Measurements from ENCODE around the gene TMEM115. TPM values are rescaled to one million over a fixed set of nuclear protein-coding genes. Genes with fewer than 3 reads are reported as not detected.

The TMEM115 gene
- total and polyA plus RNA-seq, 2 of the 13 experiments (the other 11 are each of a cell fraction or from before 2014, with no cell fraction given): 22.1 to 30.7 TPM

DNA sequence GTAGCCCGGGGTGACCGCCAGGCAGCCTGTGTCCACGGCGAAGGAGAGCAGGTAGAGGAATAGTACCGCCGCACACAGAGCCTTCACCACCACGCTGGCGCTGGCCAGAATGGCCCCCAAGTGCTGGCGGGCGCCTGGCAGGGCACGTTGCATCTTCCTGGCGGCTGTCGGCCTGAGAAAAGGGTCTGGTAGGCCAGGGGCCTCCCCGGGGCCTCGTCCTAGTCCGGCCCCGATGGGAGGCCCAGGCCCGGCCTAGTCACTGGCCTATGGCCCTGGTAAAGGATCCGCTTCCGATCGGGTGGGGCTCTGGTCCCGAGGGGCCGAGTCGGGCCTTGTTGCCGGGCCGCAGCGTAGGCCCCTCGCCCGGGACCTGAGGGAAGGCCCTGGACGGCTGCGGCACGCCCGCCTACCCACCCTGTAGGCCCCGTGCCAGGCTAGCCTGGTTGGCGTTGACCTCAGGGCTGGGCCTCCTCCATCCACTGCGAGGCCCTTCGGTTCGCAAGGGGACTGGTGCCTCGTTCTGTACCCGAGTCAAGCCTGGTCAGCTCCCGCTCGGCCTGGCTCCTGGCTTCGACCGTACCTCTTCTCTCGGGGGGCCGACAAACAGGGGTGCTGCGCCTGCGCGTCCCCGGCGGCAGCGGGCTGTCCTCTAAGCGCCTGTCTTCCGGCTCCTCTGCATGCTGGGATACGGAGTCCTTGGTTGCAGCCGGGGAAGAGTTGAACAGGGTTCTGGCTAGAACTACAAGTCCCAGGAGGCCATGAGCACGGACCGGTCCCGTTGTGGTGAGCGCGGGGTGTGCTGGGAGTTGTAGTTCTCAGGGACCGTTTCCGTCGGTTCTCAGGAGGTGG is at the start of gene TMEM115 (continued):
- no peak for TF ChIP-seq MED8 (CRISPR knock-in tag; IDR thresholded peaks at IDR 0.05; ENCODE audit: insufficient replicate concordance)
- 0 out of 2 replicates have a peak, but pooled peaks have one; percentile 39 for TF ChIP-seq CHCHD3 (CRISPR knock-in tag; IDR thresholded peaks at IDR 0.05)
- TF ChIP-seq BRCA1 (CRISPR knock-in tag; IDR thresholded peaks at IDR 0.05): no peak
- peak; percentile 77; the same call in 1 of the 2 replicates for TF ChIP-seq ZSCAN21 (CRISPR knock-in tag; IDR thresholded peaks at IDR 0.05; ENCODE audit: borderline replicate concordance)
- TF ChIP-seq ZNF275 (CRISPR knock-in tag; IDR thresholded peaks at IDR 0.05; ENCODE audit: borderline replicate concordance): peak; percentile 36; the same call in 1 of the 2 replicates
- TF ChIP-seq ZNF136 (CRISPR knock-in tag; IDR thresholded peaks at IDR 0.05; ENCODE audit: low read depth): no peak; the same call in 1 of the 2 replicates
- no peak for TF ChIP-seq ZNF878 (CRISPR knock-in tag; IDR thresholded peaks at IDR 0.05)
- 0 out of 2 replicates have a peak, but pooled peaks have one; percentile 51 for TF ChIP-seq IRF9 (CRISPR knock-in tag; IDR thresholded peaks at IDR 0.05; ENCODE audit: borderline replicate concordance)
- TF ChIP-seq, protein P1, sequence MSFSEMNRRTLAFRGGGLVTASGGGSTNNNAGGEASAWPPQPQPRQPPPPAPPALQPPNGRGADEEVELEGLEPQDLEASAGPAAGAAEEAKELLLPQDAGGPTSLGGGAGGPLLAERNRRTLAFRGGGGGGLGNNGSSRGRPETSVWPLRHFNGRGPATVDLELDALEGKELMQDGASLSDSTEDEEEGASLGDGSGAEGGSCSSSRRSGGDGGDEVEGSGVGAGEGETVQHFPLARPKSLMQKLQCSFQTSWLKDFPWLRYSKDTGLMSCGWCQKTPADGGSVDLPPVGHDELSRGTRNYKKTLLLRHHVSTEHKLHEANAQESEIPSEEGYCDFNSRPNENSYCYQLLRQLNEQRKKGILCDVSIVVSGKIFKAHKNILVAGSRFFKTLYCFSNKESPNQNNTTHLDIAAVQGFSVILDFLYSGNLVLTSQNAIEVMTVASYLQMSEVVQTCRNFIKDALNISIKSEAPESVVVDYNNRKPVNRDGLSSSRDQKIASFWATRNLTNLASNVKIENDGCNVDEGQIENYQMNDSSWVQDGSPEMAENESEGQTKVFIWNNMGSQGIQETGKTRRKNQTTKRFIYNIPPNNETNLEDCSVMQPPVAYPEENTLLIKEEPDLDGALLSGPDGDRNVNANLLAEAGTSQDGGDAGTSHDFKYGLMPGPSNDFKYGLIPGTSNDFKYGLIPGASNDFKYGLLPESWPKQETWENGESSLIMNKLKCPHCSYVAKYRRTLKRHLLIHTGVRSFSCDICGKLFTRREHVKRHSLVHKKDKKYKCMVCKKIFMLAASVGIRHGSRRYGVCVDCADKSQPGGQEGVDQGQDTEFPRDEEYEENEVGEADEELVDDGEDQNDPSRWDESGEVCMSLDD (CRISPR knock-in tag; IDR thresholded peaks at IDR 0.05; ENCODE audit: borderline replicate concordance): peak; percentile 87; the same call in 1 of the 2 replicates
- TF ChIP-seq REPIN1 (CRISPR knock-in tag; IDR thresholded peaks at IDR 0.05; ENCODE audit: borderline replicate concordance, low read depth): peak; percentile 86
- peak; percentile 93; the same call in 1 of the 2 replicates for TF ChIP-seq ZZZ3 (CRISPR knock-in tag; IDR thresholded peaks at IDR 0.05; ENCODE audit: borderline replicate concordance)
- peak; percentile 96 for TF ChIP-seq GMEB1 (CRISPR knock-in tag; IDR thresholded peaks at IDR 0.05; ENCODE audit: borderline replicate concordance)
- TF ChIP-seq ZNF773 (CRISPR knock-in tag; IDR thresholded peaks at IDR 0.05; ENCODE audit: borderline replicate concordance): peak; percentile 86; the same call in 1 of the 2 replicates
- TF ChIP-seq ZFAT (CRISPR knock-in tag; conservative IDR thresholded peaks at IDR 0.05): no peak
- peak; percentile 77; the same call in 1 of the 2 replicates for TF ChIP-seq ZNF788 (CRISPR knock-in tag; IDR thresholded peaks at IDR 0.05; ENCODE audit: borderline replicate concordance)
- TF ChIP-seq ZNF564 (CRISPR knock-in tag; IDR thresholded peaks at IDR 0.05): no peak
- TF ChIP-seq TIGD3 (CRISPR knock-in tag; IDR thresholded peaks at IDR 0.05; ENCODE audit: borderline replicate concordance): no peak
- TF ChIP-seq JUN (CRISPR knock-in tag; IDR thresholded peaks at IDR 0.05): peak; percentile 31; the same call in 1 of the 2 replicates
- TF ChIP-seq ZNF350 (CRISPR knock-in tag; IDR thresholded peaks at IDR 0.05; ENCODE audit: borderline replicate concordance, low read depth): peak; percentile 57

Measured in HepG2 (cell line).